Glomerular visceral epithelial cell (primary cell): ENCODE results near the gene FOXB1.

ENCODE experiments used
- DNase-seq: peaks from one replicate; pipeline ENCODE4 v3.0.0-alpha.2; 2016; ENCODE audit errors: extremely low spot score

Gene FOXB1

GRCh38 chr15:60004009-60004845, at the start of gene FOXB1:
TSS of gene FOXB1 (plus strand) at chr15:60004311. CDS start at chr15:60004964, 653 bp downstream.
- DNase-seq: no peak

GRCh38 chr15:59958288-59958687, 45.8 kb upstream of the FOXB1 start:
- no peak for DNase-seq

DNA sequence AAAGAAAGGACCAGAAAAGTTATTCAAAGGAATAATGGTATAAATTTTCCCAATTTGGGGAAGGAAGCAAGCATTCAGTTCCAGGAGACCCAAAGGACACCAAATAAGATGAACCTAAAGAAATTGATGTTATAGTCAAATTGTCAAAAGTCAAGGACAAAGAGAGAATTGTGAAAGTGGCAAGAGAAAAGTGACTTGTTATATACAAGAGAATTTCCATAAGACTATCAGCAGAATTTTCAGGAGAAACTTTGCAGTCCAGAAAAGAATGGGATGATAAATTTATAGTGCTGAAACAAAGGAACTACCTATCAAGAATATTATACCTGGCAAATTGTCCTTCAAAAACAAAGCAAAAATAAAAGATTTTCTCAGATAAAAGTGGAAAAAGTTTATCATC, 43.8 kb upstream of the FOXB1 start:
- no peak for DNase-seq

DNA sequence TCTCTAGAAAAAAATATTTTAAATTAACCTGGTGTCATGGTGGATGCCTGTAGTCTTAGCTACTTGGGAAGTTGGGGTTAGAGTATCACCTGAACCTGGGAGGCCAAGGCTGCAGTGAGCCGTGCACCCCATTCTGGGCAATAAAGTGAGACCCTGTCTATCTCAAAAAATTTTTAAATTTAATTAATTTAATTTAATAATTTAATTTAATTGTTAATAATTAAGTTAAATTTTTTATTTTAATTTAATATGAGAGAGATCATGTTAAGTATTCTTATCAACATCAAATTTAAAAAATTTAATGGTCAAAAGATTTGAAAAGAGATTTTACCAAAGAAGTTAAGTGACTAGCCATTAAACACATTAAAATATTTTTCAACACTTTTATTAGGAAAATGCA, 40.8 kb upstream of the FOXB1 start:
- DNase-seq: no peak

DNA sequence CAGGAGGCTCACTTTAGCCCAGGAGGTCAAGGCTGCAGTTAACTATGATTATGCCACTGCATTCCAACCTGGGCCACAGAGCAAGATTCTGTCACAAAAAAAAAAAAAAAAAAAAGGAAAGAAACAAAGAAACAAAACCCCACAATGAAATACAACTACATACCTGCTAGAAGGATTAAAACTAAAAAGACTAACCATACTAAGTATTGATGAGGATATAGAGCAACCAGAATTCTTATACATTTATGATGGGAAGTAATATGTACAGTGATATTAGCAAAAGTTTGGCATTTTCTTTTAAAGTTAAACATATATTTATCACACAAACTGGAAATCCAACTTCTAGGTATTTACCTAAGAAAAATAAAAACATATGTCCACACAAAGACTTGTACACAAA, 40.2 kb upstream of the FOXB1 start:
- no peak for DNase-seq

DNA sequence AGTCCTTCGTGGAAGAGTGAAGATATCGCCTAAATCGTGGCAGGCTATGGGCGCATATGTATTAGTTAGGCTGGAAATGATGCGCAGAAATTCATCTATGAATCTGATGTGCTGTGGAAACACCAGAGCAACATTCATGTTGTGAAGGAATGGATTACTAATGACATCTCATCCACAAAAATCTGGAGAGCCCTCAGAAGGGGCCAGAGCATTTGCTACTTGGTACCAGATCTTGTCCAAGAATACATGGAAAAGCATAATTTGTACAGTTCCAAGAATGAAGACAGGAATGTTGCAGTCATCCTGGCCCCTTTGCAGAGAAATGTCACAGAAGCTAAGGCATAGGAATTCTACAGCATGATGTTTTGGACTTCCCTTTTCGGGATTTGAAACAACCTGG, 38.4 kb upstream of the FOXB1 start:
- no peak for DNase-seq

DNA sequence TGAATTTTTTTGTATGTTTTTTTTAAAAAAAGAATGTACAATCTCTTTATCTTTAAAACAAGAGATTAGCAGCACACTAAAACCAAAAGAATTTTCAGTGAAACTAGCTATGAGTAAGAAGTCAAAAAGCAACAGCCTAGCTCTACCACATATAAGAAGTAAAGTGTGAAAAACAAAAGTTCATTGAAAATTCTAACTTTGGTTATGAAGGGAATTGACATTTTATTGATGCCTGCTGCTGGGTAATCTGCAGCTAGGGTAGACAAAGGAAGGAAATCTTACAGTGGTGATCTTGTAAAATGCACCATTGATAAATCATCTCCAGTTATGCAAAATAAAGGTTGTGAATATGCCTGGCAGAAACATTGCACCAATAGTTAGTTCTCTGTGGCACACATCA, 37.8 kb upstream of the FOXB1 start:
- no peak for DNase-seq

GRCh38 chr15:59968314-59968713, 35.8 kb upstream of the FOXB1 start:
- DNase-seq: no peak

GRCh38 chr15:59972241-59972640, 31.9 kb upstream of the FOXB1 start:
- no peak for DNase-seq

DNA sequence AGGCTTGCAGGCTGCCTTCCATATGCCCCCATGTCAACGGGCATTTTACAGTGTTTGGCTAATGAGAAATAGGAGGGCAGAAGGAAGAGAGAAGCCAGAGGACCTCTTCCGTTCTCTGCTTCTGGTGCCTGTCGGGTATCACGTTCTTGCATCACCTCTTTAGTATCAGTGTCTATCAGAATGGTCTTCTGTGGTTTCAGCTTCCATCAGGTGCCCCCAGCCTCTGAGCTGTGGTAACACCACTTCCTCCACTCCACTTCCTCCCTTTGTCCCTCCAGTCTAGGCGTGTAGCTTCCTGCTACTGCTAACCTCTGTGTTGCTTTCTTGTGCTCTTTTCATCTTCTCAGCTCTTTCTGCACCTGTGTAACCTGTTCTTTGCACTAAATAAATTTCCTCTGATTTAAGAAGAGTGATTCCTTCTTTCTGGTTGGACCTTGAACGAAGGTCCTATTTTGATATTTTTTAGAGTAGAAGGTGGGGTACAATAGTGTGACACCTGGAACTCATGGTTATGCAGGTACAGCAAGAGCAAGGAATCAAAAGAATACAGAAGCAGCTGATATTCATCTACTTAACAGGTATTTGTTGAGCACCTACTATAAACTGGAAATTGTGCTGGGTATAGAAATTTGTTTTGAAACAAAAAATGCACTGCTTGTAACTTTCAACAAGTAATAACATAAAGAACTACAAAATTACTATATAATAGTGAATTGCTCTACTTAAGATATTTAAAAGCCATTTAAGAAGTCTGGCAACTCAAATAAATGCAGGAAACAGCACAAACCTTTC, 27.4 kb upstream of the FOXB1 start:
- no peak for DNase-seq

- DNase-seq: no peak
Observed at GRCh38 chr15:59991834-59992233, 12.3 kb upstream of the FOXB1 start.

GRCh38 chr15:59993041-59993750, 10.9 kb upstream of the FOXB1 start:
- DNase-seq: no peak

DNA sequence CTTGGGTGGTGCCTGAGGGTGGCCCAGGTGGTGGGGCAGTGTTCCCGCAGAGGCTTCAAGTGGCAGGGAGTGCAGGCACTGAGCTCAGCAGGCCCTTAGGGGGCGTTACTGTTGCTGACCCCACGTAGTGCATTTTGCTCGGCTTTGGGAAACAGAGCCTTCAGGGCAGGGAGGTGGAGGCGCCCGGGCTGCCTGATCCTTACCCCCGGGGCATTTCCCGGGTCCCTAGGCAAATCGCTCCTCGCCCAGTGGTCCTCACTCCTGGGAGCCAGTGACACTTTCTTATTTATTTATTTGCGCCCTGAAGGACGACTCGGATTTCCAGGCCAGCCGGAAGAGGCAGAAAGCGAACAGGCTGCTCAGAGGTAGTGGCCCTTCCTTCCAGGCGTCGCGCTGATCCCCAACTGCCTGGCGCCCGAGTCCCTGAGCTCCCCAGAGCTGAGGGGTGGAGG, 10.1 kb upstream of the FOXB1 start:
- no peak for DNase-seq

DNA sequence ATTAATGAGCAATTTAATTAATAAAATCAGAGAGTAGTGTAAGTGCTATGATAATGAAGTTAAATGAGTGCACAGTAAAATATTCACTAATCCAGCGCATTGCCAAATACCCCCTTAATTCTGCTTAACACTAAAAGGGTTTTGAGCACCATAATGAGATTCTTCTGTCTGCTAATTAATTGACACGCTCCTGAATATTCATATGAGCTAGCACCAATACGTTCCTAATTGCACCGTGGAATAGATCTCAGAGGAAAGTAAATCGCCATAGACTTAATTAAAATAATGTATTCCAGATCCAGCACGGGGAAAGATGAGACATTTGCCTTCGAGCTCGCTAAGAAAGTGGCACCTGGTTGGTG, 9.6 kb upstream of the FOXB1 start:
- no peak for DNase-seq

GRCh38 chr15:59994888-59995557, 9.1 kb upstream of the FOXB1 start:
- DNase-seq: no peak

DNA sequence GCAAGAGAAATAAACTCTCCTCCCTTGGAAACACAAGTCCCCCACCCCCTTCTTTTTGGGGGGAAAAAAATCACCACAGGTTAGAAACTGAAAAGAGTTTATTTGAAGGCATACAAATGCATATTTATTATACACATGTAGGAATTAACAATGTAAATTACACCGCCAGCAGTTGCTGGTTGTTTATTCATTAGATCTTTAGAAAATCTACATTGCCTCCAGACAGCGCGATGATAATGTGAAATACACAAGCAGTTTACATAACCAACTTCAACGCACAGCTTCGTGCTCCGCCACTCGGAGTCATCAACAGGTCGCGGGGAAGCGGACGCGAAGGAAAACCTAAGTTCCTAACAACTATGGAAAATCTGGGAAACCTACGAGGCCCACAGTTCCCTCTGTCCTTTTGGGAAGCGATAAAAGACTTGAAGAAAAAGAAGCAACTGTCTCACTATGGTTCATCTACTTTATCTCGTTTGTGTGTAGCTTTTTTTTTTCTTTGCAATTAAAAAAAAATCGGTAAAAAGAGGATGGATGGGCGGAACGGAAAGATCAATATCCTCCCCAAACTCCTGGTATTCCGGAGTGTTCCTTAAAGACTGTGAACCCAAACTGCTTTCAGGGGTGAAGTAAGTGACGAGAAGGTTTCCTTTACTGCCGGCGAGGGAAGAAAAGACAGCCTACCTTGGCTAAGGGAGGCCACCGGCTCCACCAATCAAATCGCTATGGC, 8.4 kb upstream of the FOXB1 start:
- no peak for DNase-seq

DNA sequence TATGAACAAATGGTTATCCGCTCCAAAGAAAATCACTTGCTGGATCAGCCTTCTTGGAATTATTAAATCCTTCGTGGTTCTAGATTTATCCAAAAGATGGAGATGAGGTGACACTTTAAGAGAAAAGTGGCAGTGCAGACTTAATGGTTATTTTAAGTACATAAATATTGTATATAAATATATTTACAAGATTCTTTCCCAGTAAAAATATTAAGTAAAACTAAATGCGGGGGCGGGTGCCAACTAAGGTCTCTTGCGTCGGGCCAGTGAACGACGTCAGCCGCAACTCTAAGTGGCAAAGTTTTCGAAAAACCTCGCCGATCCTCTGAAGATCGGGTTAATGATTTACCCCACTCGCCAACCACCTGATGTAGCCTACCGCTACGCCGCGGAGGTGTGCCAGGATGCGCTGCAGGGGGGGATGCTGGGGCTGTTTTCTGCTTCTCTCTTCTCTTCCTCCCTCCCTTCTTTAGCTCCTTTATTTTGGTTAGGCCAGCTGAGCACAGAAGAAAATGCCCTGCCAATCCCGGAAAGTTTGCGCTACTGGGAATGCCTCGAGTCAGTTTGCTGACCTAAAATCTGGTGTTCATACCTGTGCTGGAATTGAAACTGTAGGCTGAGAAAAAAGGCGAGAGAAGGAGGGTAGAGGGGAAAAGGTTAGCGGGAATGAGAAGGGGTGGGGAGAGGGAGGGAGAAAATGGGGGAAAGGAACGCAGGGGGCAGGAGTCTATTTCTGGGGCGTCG, 7.6 kb upstream of the FOXB1 start:
- no peak for DNase-seq

DNA sequence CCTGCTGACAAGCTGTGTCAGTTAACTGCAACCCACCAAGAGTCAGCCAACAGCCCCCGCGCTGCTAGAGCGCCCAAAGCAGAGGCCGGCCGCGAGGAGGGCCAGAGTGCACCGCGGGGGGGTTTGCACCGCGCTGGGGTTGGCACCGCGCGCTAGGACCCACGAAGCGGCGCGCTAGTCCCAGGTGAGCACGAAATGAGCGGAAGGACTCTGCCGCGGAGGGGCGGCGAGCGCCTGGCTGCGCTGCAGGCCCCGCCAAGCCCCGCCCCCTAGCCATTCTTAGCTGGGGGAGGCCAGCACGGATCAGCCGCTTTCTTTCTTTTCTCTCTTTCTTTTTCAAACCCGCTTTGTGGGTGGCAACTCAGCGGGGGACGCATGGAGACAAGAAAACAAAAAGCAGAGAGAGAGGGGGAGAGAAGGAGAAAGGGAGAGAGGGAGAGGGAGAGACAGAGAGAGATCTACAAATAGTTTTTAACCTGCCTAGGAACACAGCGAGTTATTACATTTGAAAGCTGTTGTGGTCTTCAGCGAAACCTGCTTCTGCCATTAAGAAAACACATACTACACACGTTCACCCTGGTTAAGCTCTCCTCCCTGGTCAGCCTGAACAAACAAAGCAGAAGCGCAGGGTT, 6.9 kb upstream of the FOXB1 start:
- DNase-seq: no peak

- DNase-seq: no peak
Observed at GRCh38 chr15:59998305-59998949, 5.7 kb upstream of the FOXB1 start.
